GM19395 (cell line): ENCODE data around the gene F8A2.
"Not testable (repeated sequence)": the region's sequence is repeated elsewhere in the genome, so short reads cannot be mapped to it uniquely, and the experiment has no call there.

Source experiments
- ATAC-seq: cut with Tn5 transposase; IDR thresholded peaks from one replicate; pipeline ENCODE4 v1.9.1; 2021; ENCODE audit warnings: mild to moderate bottlenecking, moderate library complexity; ENCODE audit not compliant: unreplicated experiment

F8A2 gene

DNA sequence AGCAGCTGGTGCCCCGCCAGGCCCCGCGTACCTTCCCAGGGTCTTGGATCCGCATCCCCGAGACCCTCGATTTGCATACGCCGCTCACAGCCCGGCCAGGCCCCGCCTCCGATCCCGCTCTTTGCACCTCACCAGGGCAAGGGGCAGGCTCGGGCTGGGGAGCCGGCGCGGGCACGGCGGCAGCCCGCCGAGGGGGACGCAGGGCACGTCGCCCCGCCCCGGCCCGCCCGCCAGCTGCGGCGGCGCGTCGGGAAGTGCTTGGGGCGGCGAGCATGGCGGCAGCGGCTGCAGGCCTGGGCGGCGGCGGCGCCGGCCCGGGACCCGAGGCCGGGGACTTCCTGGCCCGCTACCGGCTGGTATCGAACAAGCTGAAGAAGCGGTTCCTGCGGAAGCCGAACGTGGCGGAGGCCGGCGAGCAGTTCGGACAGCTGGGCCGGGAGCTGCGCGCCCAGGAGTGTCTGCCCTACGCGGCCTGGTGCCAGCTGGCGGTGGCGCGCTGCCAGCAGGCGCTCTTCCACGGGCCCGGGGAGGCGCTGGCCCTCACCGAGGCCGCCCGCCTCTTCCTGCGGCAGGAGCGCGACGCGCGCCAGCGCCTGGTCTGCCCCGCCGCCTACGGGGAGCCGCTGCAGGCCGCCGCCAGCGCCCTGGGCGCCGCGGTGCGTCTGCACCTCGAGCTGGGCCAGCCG is at the start of gene F8A2:
Gene F8A2, plus strand, starts transcription at position 253 of the 686 bp plus-strand sequence. Its CDS starts 20 bp downstream, at position 273.
- peak; percentile 84 for ATAC-seq

GRCh38 chrX:155333544-155334100 is 48.3 kb upstream of the F8A2 start:
- ATAC-seq, result no peak

- no peak for ATAC-seq
These were observed 47.2 kb upstream of the F8A2 start, which contains the start of gene CLIC2 for GRCh38 chrX:155334486-155335336. TSS of gene CLIC2 (minus strand) at chrX:155334614. CDS start at chrX:155334427, 187 bp downstream.

- not testable (repeated sequence) for ATAC-seq
These were observed 46.6 kb upstream of the F8A2 start for GRCh38 chrX:155335337-155335712.

- not testable (repeated sequence) for ATAC-seq
These were observed 36.2 kb upstream of the F8A2 start for GRCh38 chrX:155345689-155346088.

- ATAC-seq, result not testable (repeated sequence)
These were observed 32.4 kb upstream of the F8A2 start for GRCh38 chrX:155349448-155349847.

- not testable (repeated sequence) for ATAC-seq
These were observed 18.2 kb upstream of the F8A2 start for GRCh38 chrX:155363712-155364111.

- ATAC-seq, result peak; percentile 70
These were observed 8.0 kb upstream of the F8A2 start for GRCh38 chrX:155373777-155374458.

DNA sequence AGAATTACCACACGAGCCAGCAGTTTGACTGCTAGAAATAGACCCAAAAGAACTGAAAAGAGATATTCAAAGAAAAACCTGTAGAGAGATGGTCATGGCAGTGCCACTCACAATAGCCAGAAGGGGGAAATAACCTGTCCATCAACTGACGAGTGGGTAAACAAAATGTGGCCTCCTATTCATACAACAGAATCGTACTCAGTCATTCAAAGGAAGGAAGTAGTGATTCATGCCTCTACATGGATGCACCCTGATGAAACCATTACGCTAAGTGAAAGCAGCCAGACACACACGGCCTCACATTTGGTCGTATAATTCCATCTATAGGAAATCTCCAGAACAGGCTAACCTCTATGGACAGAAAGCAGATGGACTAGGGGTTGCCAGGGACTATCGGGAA is 2.1 kb upstream of the F8A2 start:
- not testable (repeated sequence) for ATAC-seq

GRCh38 chrX:155382529-155382967 is 653 bp downstream of the F8A2 start:
- ATAC-seq, result peak; percentile 53

- ATAC-seq, result no peak
These were observed 7.7 kb downstream of the F8A2 start for GRCh38 chrX:155389634-155390033.

DNA sequence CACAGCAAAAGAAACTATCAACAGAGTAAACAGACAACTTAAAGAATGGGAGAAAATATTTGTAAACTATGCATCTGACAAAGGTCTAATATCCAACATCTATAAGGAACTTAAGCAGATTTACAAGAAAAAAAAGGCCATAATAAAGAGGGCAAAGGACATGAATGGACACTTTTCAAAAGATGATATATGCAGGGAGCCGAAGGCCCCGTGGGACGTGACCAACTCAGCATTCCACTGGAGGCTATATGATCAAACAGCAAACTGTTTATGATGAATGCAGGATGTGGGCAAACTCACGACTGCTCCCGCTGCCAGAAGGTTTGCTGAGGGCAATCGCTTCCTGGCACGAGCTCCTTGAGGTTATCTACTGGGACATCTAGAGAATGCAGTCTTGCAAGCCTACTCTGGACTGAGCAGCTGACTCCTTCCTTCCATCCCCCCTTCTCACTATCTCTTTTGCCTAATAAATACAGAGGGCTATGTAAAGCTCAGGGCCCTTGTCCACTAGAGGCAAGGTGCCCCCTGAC is 12.9 kb downstream of the F8A2 start:
- not testable (repeated sequence) for ATAC-seq

GRCh38 chrX:155406429-155406828 is 24.5 kb downstream of the F8A2 start:
- no peak for ATAC-seq

GRCh38 chrX:155417769-155418168 is 35.9 kb downstream of the F8A2 start:
- ATAC-seq, result no peak
